GM18520 (cell line): ENCODE measurements around the gene MB.

Experiments used
- ATAC-seq: cut with Tn5 transposase; IDR thresholded peaks from one replicate; pipeline ENCODE4 v1.9.1; 2021; ENCODE audit not compliant: unreplicated experiment

The MB gene

GRCh38 chr22:35597692-35598395, 19.3 kb downstream of the MB start:
- no peak for ATAC-seq

- ATAC-seq, result no peak
These were observed 20.3 kb downstream of the MB start for GRCh38 chr22:35596821-35597220.

GRCh38 chr22:35594686-35595085, 22.4 kb downstream of the MB start:
- no peak for ATAC-seq

DNA sequence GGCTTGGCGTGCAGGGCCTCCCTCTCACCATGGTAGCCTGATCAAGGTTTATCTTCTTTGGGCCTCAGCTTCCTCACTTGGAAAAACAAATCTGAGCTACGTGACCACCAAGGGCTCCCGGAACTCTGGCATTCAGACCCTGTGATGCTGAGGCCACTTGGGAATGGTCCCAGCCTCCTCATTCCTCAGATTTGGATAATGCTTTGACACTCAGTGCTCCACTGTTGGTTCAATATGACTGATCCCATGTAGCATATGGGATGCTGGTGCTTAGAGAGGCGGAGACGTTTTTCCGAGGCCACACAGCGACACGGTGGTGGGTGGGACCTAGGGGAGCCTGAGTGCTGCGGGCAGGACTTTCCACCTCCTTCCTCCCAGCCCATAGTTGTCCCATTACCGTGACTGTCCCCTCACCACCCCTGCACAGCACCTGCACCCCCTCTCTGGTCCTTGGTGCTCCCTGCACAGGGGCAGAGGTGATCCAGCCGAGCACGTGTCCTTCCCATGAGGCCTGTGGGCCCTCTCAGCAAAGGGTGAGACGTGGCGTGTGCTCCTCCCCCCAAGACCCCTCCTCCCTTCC, 23.1 kb downstream of the MB start:
- ATAC-seq, result no peak

DNA sequence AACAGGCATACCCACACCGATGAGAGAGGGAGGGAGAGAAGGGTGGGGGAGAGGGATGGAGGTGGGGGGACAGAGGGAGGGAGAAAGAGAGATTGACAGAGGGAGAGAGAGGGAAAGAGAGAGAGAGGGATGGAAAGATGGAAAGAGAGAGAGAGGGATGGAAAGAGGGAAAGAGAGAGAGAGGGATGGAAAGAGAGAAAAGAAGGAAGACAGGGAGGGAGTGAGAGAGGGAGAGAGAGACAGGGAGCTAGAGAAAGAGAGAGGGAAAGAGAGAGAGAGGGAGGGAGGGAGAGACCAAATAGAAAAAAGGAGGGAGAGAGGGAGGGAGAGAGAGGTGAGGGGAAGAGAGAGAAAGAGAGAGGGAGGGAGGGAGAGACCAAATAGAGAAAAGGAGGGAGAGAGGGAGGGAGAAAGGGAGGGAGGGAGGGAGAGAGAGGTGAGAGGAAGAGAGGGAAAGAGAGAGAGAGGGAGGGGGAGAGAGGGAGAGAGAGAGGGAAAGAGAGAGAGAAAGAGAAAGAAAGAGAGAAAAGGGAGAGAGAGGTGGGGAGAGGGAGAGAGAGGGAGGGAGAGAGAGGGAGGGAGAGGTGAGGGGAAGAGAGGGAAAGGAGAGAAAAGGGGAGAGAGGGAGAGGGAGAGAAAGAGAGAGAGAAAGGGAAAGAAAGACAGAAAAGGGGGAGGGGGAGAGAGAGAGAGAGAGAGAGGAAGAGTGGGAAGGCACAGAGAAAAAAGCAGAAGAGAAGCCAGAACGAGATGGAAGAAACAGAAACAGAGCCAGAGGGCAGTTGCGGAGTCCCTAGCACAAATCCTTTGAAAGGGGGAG, 23.8 kb downstream of the MB start:
- ATAC-seq, result no peak

- no peak for ATAC-seq
These were observed 24.6 kb downstream of the MB start for GRCh38 chr22:35592418-35592967.

- ATAC-seq, result no peak
These were observed 25.3 kb downstream of the MB start for GRCh38 chr22:35591714-35592417.

GRCh38 chr22:35590634-35591295, 26.4 kb downstream of the MB start:
- ATAC-seq, result no peak

GRCh38 chr22:35589756-35590093, 27.4 kb downstream of the MB start:
- ATAC-seq, result no peak

DNA sequence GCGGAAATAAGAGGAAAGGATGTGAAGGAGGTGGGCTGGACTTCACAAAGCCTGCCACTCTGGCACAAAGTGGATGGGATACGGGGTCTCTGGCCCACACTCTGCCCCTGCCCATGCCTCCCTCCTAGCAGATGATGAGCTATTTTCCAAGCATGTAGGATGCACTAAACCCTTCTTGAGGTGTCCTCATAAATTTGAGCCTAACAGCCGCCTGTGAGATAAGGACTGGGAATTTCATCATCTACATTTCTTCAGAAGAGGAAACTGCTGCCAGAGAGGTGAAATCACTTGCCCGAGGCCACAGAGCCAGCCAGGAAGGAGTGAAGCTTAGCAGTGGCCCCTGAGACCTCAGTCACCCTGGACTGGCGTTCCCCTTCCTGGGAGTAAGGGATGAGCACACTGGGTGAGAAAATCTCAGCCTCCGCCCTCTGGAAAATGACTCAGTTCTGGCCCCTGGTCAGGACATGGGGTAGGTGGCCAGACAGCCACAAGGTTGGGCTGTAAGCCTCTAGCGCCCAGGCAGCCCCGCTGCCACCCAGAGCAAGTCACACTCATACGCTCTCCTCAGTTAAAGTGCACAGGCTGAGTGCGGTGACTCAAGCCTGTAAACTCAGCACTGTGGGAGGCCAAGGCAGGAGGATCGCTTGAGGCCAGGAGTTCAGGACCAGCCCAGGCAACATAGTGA, 27.9 kb downstream of the MB start:
- ATAC-seq, result no peak

DNA sequence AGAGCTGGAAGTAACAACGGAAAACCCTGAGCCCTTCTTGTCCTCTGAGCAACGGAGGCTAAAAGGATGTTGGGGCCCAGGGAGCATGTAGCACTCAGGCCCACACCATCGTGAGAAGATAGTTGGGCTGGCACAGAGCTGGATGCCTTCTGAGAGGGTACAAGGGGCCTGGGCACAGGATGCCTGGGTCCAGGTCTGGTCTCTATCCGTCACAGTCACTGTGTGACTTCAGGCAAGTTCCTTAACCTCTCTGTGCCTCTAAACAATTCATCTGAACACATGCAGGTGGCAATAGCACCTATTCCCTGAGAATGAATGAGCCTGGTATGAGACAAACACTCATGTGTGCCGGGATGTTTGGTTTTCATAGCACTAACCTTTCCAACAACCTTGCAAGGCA, 29.2 kb downstream of the MB start:
- no peak for ATAC-seq

DNA sequence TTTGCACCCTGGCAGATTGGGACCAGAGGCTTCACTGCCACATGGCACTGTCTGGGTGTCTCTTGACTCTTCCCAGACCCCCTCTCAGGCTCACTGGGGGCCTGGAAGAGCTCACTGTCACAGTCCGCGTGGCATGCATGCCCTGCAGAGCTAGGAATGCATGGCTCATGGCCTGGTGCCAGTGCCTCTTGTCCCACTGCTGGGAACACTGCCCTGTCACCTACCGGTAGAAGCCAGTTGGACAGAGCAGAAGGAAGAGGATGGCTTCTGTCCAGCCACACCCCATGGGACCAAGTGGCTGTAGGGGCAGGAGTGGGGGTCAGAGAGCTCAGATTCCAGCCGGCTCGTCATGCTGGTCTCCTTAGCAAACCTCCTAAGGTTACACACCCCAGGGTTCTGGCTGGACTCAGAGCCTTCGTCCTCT, 29.7 kb downstream of the MB start:
- no peak for ATAC-seq

DNA sequence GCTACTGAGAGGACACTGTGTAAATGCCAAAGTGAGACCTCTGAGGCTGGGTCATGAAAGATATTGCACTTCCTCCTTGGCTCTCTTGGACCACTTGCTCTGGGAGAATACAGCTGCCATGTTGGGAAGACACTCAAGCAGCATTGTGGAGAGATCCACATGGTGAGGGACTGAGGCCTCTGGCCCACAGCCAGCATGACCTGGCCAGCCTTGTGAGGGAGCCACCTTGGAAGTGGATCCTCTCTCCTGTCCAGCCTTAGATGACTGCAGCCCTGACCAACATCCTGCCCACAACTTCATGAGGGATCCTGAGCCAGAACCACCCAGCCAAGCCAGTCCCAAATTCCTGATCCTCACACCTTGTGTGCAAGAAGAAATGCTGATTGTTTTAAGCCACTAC, 30.4 kb downstream of the MB start:
- no peak for ATAC-seq

- ATAC-seq, result no peak
These were observed 34.1 kb downstream of the MB start for GRCh38 chr22:35582861-35583670.

- ATAC-seq, result no peak
These were observed 34.8 kb downstream of the MB start for GRCh38 chr22:35582218-35582860.

GRCh38 chr22:35581023-35581413, 36.1 kb downstream of the MB start:
- no peak for ATAC-seq

DNA sequence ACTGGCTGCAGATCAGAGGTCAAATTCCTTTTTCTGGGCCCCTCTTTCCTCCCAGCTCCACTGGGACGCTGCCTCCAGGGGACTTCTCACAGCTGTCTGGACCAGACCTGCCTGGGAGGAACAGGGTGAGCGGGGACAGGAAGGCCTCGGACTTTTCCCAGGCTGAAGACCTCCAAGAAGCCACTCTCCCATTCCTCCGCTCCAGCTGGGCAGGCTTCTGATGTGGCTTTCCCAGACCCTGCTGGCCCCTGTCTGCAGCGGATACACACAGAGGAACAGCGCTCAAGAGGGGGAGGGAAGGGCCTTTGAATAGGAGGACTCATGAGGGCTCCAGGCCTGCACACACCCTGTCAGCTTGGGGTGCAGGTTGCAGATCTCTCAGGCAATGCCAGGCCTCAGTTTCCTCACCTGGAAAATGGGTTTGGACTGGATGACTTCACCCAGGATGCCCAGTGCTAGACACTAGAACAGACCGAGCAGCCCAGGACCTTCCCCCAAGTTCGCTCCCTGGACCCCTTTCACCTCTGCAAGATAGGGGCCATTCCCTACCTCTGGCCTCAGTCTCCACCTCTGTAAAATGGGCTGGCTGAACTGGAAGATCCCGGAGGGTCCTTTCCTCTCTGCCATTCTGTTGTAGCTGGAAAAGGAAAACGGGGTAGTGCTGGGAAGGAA, 36.6 kb downstream of the MB start:
- ATAC-seq, result no peak

DNA sequence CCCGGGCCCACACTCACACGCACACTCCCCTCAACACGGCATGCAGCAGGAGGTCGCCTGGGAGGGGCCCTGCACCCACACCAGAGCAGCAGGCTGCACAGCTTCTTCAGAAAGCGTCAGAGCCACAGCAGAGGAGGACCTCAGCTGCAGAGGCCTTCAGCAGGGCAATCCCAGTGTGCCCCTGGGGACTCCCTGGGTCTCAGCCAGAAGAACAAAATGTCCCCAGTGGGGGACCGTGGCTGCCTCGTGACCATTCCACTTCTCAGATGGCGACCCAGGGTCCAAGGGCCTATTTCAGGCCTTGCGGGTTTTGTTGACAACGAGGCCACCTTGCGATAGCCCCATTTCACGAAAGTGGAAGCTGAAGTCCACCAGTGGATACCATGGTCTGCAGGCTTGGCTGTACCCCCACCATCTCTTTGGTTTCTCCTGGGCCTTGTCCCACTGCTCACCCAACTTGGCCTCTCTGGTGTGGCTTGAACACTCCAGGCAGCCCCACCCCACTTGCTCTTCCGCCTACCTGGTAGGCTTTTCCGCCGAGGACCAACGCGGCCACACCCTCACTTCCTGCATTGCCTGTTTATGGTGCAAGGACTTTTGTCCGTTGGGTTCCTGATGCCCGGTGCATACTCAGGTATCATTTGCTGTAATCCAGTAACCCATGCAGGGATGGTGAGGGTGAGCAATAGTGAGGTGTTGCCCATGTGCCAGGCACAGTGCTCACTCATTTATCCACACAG, 38.1 kb downstream of the MB start:
- ATAC-seq, result no peak
